ENCODE data around the gene GRK4.

- TF ChIP-seq CTCF (IDR thresholded peaks at IDR 0.05; ENCODE audit: control extremely low read depth in 1 of 3, insufficient read depth in 1 of 3, low read depth in 1 of 3, low read length in 3 of 3) (no peak), BRCA1 (IDR thresholded peaks at IDR 0.05; ENCODE audit: low read depth, low read length) (no peak), EZH2 (IDR thresholded peaks at IDR 0.05; ENCODE audit: low read depth, low read length, severe bottlenecking) (no peak), GABPA (IDR thresholded peaks at IDR 0.05; ENCODE audit: borderline replicate concordance, insufficient read depth, low read length) (no peak), POLR2AphosphoS5 (IDR thresholded peaks at IDR 0.05; ENCODE audit: low read depth, low read length) (no peak), RFX5 (IDR thresholded peaks at IDR 0.05; ENCODE audit: borderline replicate concordance, low read depth, low read length) (no peak), HDAC6 (IDR thresholded peaks at IDR 0.05; ENCODE audit: low read depth, low read length) (no peak), RBBP5 (IDR thresholded peaks at IDR 0.05; ENCODE audit: borderline replicate concordance, low read depth, low read length) (no peak), POLR2A (IDR thresholded peaks at IDR 0.05; ENCODE audit: control extremely low read depth in 1 of 2, low read depth in 2 of 2, low read length in 2 of 2) (no peak)
Measured at GRCh38 chr4:3060946-3061345, 97.6 kb downstream of the GRK4 start.
